Activated CD8-positive, alpha-beta memory T cell treated with anti-CD3 and anti-CD28 coated beads, Interleukin-2, amount 50 U/mL, for 1 hour (primary cell): ENCODE results near the gene MAP3K14.
A peak's percentile ranks its signal among the peaks of the same experiment; 100 is the strongest.

Experiments
- DNase-seq: peaks from one replicate; pipeline ENCODE4 v3.0.0-alpha.2; 2020; ENCODE audit errors: extremely low read depth

Gene MAP3K14

GRCh38 chr17:45282683-45283644, 33.9 kb downstream of the MAP3K14 start:
- DNase-seq, result no peak

GRCh38 chr17:45279898-45280297, 36.9 kb downstream of the MAP3K14 start:
- no peak for DNase-seq

GRCh38 chr17:45277992-45278391, 38.8 kb downstream of the MAP3K14 start:
- DNase-seq, result no peak

GRCh38 chr17:45277216-45277849, 39.5 kb downstream of the MAP3K14 start:
- peak; percentile 82 for DNase-seq

- no peak for DNase-seq
Measured at GRCh38 chr17:45276031-45276430, 40.8 kb downstream of the MAP3K14 start.

- no peak for DNase-seq
Measured at GRCh38 chr17:45274033-45274432, 42.8 kb downstream of the MAP3K14 start.

- no peak for DNase-seq
Measured at GRCh38 chr17:45273551-45273957, 43.3 kb downstream of the MAP3K14 start.

GRCh38 chr17:45271603-45272002, 45.2 kb downstream of the MAP3K14 start:
- DNase-seq, result no peak

GRCh38 chr17:45270828-45271418, 45.9 kb downstream of the MAP3K14 start:
- no peak for DNase-seq

- no peak for DNase-seq
Measured at GRCh38 chr17:45269912-45270311, 46.9 kb downstream of the MAP3K14 start.

- no peak for DNase-seq
Measured at GRCh38 chr17:45267436-45268055, 49.3 kb downstream of the MAP3K14 start.

GRCh38 chr17:45266372-45266926, 50.4 kb downstream of the MAP3K14 start:
- no peak for DNase-seq

GRCh38 chr17:45265821-45266220, 51.0 kb downstream of the MAP3K14 start:
- no peak for DNase-seq

- no peak for DNase-seq
Measured at GRCh38 chr17:45264988-45265387, 51.8 kb downstream of the MAP3K14 start.

- DNase-seq, result no peak
Measured at GRCh38 chr17:45264430-45264829, 52.4 kb downstream of the MAP3K14 start.

- no peak for DNase-seq
Measured at GRCh38 chr17:45263477-45263860, 53.4 kb downstream of the MAP3K14 start.

GRCh38 chr17:45262516-45263476, 54.0 kb downstream of the MAP3K14 start:
- no peak for DNase-seq

GRCh38 chr17:45261577-45262515, 55.0 kb downstream of the MAP3K14 start, which contains the start of gene SPATA32:
SPATA32 (minus strand) TSS chr17:45262094; CDS start chr17:45262016, 78 bp downstream.
- no peak for DNase-seq

GRCh38 chr17:45260204-45260783, 56.5 kb downstream of the MAP3K14 start:
- DNase-seq, result no peak
